Right atrium auricular region (tissue), 2 donors: Measurements from ENCODE around the gene UTS2. TPM values are rescaled to one million over a fixed set of nuclear protein-coding genes. Genes with fewer than 3 reads are reported as not detected.

Source experiments
- DNase-seq: peaks from one replicate; pipeline ENCODE4 v3.0.0-alpha.2; 2019; ENCODE audit warnings: low spot score
- H3K27ac ChIP-seq, 2 donors: fragments of 200-600 bp; sonication (generic); 1 replicate in 1 of 2; 2 replicates in 1 of 2; pipeline ENCODE4 v1.5.1; 2016 to 2019
- H3K27me3 ChIP-seq, 2 donors: fragments of 200-600 bp; sonication (generic); one replicate each; pipeline versions ENCODE4 v1.5.1 to v1.6.0; 2017 to 2019
- H3K36me3 ChIP-seq: fragments of 200-600 bp; sonication (generic); one replicate; pipeline ENCODE4 v1.5.1; 2016
- H3K4me1 ChIP-seq, 2 donors: fragments of 200-600 bp; sonication (generic); one replicate each; pipeline versions ENCODE4 v1.5.1 to v1.6.0; 2017 to 2019
- H3K4me3 ChIP-seq, 2 donors: fragments of 200-600 bp; sonication (generic); 1 replicate in 1 of 2; 2 replicates in 1 of 2; pipeline ENCODE4 v1.5.1; 2017 to 2019; ENCODE audit warnings: mild to moderate bottlenecking in 1 of 2, moderate library complexity in 1 of 2
- H3K9me3 ChIP-seq, 2 donors: fragments of 200-600 bp; sonication (generic); one replicate each; pipeline ENCODE4 v1.5.1; 2019
- CTCF ChIP-seq, 2 donors: fragments of 200-600 bp; sonication (generic); IDR thresholded peaks; one replicate each; pipeline ENCODE4 v1.5.1; 2019; ENCODE audit warnings: antibody characterized with exemption in 2 of 2
- total RNA-seq, 2 donors: library from RNA; depleted of rRNA; stranded (reverse); fragments of >200 nt; gene quantifications; one replicate each; pipeline ENCODE4 v1.1.0, GENCODE V29; 2016

The UTS2 gene
- total RNA-seq, 2 donors from 2014 or later, result not detected

GRCh38 chr1:7853684-7854026 lies 790 bp upstream of the UTS2 start:
- no peak overlapping the region for H3K4me3 ChIP-seq
- H3K27me3 ChIP-seq, result no peaks in the 10 kb centered on the region
- H3K4me1 ChIP-seq, result no peaks in the 10 kb centered on the region
- H3K27ac ChIP-seq, result no peak overlapping the region
- H3K36me3 ChIP-seq, result no peaks in the 10 kb centered on the region
- TF ChIP-seq CTCF (IDR thresholded peaks at IDR 0.05), result no peak
- no peaks in the 10 kb centered on the region for H3K9me3 ChIP-seq
- peak; percentile 36 for DNase-seq

- H3K27ac ChIP-seq, result no peak overlapping the region
- no peaks in the 10 kb centered on the region for H3K9me3 ChIP-seq
- H3K36me3 ChIP-seq, result no peaks in the 10 kb centered on the region
- no peak overlapping the region for H3K4me3 ChIP-seq
- no peaks in the 10 kb centered on the region for H3K27me3 ChIP-seq
- TF ChIP-seq CTCF (IDR thresholded peaks at IDR 0.05), result no peak
- DNase-seq, result no peak
- no peaks in the 10 kb centered on the region for H3K4me1 ChIP-seq
These were observed 2.1 kb downstream of the UTS2 start for GRCh38 chr1:7850786-7851185.

GRCh38 chr1:7847599-7847998 lies 5.3 kb downstream of the UTS2 start:
- H3K27ac ChIP-seq, result no peak overlapping the region
- H3K9me3 ChIP-seq, result no peaks in the 10 kb centered on the region
- peaks cover 18% of the 10 kb centered on the region for H3K36me3 ChIP-seq
- no peak overlapping the region for H3K4me3 ChIP-seq
- no peaks in the 10 kb centered on the region for H3K27me3 ChIP-seq
- TF ChIP-seq CTCF (IDR thresholded peaks at IDR 0.05), result no peak
- no peak for DNase-seq
- no peaks in the 10 kb centered on the region for H3K4me1 ChIP-seq

- Histone ChIP-seq H3K9me3 (no peaks in the 10 kb centered on the region), H3K27me3 (no peaks in the 10 kb centered on the region), H3K4me1 (no peaks in the 10 kb centered on the region), H3K4me3 (no peak overlapping the region), H3K36me3 (peaks cover 28% of the 10 kb centered on the region), H3K27ac (no peak overlapping the region)
- no peak for DNase-seq
- TF ChIP-seq CTCF (IDR thresholded peaks at IDR 0.05), result no peak
These were observed 6.2 kb downstream of the UTS2 start for GRCh38 chr1:7846656-7847055.

- no peak for TF ChIP-seq CTCF (IDR thresholded peaks at IDR 0.05)
- Histone ChIP-seq H3K36me3 (peaks cover 37% of the 10 kb centered on the region), H3K27me3 (no peaks in the 10 kb centered on the region)
These were observed 7.1 kb downstream of the UTS2 start for GRCh38 chr1:7845761-7846160.

GRCh38 chr1:7842517-7842916 lies 10.3 kb downstream of the UTS2 start:
- H3K4me1 ChIP-seq, result no peaks in the 10 kb centered on the region
- no peak overlapping the region for H3K27ac ChIP-seq
- no peak overlapping the region for H3K4me3 ChIP-seq
- TF ChIP-seq CTCF (IDR thresholded peaks at IDR 0.05), result no peak
- DNase-seq, result no peak
- H3K27me3 ChIP-seq, result no peaks in the 10 kb centered on the region
- H3K9me3 ChIP-seq, result peaks cover 0 to 22% of the 10 kb centered on the region in 2 donors
- H3K36me3 ChIP-seq, result peaks cover 69% of the 10 kb centered on the region

More at GRCh38 chr1:7845761-7846160, 7.1 kb downstream of the UTS2 start:
- Histone ChIP-seq H3K27ac (no peak overlapping the region), H3K9me3 (no peaks in the 10 kb centered on the region), H3K4me1 (no peaks in the 10 kb centered on the region), H3K4me3 (no peak overlapping the region)
- DNase-seq, result no peak
